MM.1S (cell line): ENCODE measurements around the gene NTM.

ENCODE experiments used
- EZH2 ChIP-seq: fragments of 300-600 bp; sonication (generic); optimal IDR thresholded peaks from 2 replicates; pipeline ENCODE3; 2017; ENCODE audit warnings: low read depth, mild to moderate bottlenecking, antibody characterized with exemption, low read length, mixed read lengths
- EZH2phosphoT487 ChIP-seq: fragments of 300-600 bp; sonication (generic); IDR thresholded peaks from 2 replicates; pipeline ENCODE4 v1.6.1; 2018; ENCODE audit warnings: antibody characterized with exemption, low read length
- TF ChIP-seq, protein P1 (sequence below): fragments of 300-600 bp; sonication (generic); IDR thresholded peaks from 2 replicates; pipeline ENCODE4 v1.5.1; 2016; ENCODE audit warnings: antibody characterized with exemption, low read length, mixed read lengths

DNA sequence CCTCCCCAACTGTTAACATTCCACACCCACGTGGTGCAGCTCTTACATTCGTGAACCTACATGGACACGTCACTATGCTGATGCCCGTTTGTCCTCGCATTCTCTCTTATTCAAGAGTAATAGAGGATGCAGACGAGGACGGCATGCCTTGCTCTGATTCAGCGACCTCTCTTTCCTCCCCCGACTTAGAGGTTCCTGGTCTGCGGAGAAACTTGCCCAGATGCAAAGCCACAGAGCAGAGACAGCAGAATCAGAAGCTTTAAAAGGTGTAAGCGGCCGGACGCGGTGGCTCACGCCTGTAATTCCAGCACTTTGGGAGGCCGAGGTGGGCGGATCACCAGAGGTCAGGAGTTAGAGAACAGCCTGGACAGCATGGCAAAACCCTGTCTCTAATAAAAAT, 288.0 kb downstream of the NTM start:
- TF ChIP-seq, protein P1, sequence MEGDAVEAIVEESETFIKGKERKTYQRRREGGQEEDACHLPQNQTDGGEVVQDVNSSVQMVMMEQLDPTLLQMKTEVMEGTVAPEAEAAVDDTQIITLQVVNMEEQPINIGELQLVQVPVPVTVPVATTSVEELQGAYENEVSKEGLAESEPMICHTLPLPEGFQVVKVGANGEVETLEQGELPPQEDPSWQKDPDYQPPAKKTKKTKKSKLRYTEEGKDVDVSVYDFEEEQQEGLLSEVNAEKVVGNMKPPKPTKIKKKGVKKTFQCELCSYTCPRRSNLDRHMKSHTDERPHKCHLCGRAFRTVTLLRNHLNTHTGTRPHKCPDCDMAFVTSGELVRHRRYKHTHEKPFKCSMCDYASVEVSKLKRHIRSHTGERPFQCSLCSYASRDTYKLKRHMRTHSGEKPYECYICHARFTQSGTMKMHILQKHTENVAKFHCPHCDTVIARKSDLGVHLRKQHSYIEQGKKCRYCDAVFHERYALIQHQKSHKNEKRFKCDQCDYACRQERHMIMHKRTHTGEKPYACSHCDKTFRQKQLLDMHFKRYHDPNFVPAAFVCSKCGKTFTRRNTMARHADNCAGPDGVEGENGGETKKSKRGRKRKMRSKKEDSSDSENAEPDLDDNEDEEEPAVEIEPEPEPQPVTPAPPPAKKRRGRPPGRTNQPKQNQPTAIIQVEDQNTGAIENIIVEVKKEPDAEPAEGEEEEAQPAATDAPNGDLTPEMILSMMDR, result no peak
- no peak for TF ChIP-seq EZH2
- TF ChIP-seq EZH2phosphoT487, result no peak
